Nephron (organoid): ENCODE data around the gene PTPN2.

Source experiments
- H3K27ac Mint-ChIP-seq, 3 experiments: 2 replicates each; pipeline ENCODE4 v1.8.0; 2020; ENCODE audit warnings: mixed read lengths in 3 of 3, mild to moderate bottlenecking in 2 of 3, moderate library complexity in 1 of 3
- H3K27me3 Mint-ChIP-seq: 2 replicates; pipeline ENCODE4 v1.8.0; 2021; ENCODE audit warnings: low read depth, mild to moderate bottlenecking, moderate library complexity, mixed read lengths
- H3K36me3 Mint-ChIP-seq: 2 replicates; pipeline ENCODE4 v1.8.0; 2020; ENCODE audit warnings: low read depth, mixed read lengths
- H3K4me1 Mint-ChIP-seq: 2 replicates; pipeline ENCODE4 v1.8.0; 2020; ENCODE audit warnings: mixed read lengths
- H3K4me3 Mint-ChIP-seq, 3 experiments: 2 replicates each; pipeline ENCODE4 v1.8.0; 2020; ENCODE audit warnings: mild to moderate bottlenecking in 3 of 3, mixed read lengths in 3 of 3, moderate library complexity in 2 of 3
- H3K9me3 Mint-ChIP-seq: 2 replicates; pipeline ENCODE4 v1.8.0; 2020; ENCODE audit warnings: mixed read lengths
- CTCF ChIP-seq, 3 experiments: fragments of 200-600 bp; sonication (generic); IDR thresholded peaks; one replicate each; pipeline ENCODE4 v1.5.0; 2021; ENCODE audit warnings: antibody characterized with exemption in 3 of 3; ENCODE audit not compliant: unreplicated experiment in 3 of 3

The PTPN2 gene

GRCh38 chr18:12883684-12884405 lies at the start of gene PTPN2:
Gene PTPN2, minus strand, starts transcription at chr18:12884237. Its CDS starts 96 bp downstream, at chr18:12884141.
- H3K4me3 Mint-ChIP-seq, result peak within 1 kb of the TSS; percentile 91 to 98 (median 92)
- peaks cover 40% of the 10 kb centered on the region for H3K4me1 Mint-ChIP-seq
- TF ChIP-seq CTCF (IDR thresholded peaks at IDR 0.05; ENCODE audit: unreplicated experiment in 3 of 3), result no peak
- peaks cover 6% of the 10 kb centered on the region for H3K9me3 Mint-ChIP-seq
- H3K27ac Mint-ChIP-seq, result peak within 1 kb of the TSS; percentile 97 to 99 (median 97)
- H3K27me3 Mint-ChIP-seq, result no peaks in the 10 kb centered on the region
- H3K36me3 Mint-ChIP-seq, result peaks cover 9% of the 10 kb centered on the region

- H3K9me3 Mint-ChIP-seq, result no peaks in the 10 kb centered on the region
- no peak overlapping the region for H3K4me3 Mint-ChIP-seq
- TF ChIP-seq CTCF (IDR thresholded peaks at IDR 0.05; ENCODE audit: unreplicated experiment in 3 of 3), result no peak
- H3K27ac Mint-ChIP-seq, result no peak overlapping the region
- peaks cover 5% of the 10 kb centered on the region for H3K4me1 Mint-ChIP-seq
- no peaks in the 10 kb centered on the region for H3K36me3 Mint-ChIP-seq
- peaks cover 3% of the 10 kb centered on the region for H3K27me3 Mint-ChIP-seq
These were observed 49.3 kb upstream of the PTPN2 start for GRCh38 chr18:12933327-12933726.

- Mint-ChIP-seq H3K4me3 (no peak overlapping the region), H3K4me1 (peaks cover 5% of the 10 kb centered on the region), H3K36me3 (no peaks in the 10 kb centered on the region), H3K9me3 (no peaks in the 10 kb centered on the region), H3K27me3 (no peaks in the 10 kb centered on the region), H3K27ac (no peak overlapping the region)
- no peak for TF ChIP-seq CTCF (IDR thresholded peaks at IDR 0.05; ENCODE audit: unreplicated experiment in 3 of 3)
These were observed 46.9 kb upstream of the PTPN2 start for GRCh38 chr18:12930908-12931307.

GRCh38 chr18:12930376-12930775 lies 46.3 kb upstream of the PTPN2 start:
- Mint-ChIP-seq H3K27ac (no peak overlapping the region), H3K4me1 (peaks cover 5% of the 10 kb centered on the region), H3K27me3 (no peaks in the 10 kb centered on the region), H3K4me3 (no peak overlapping the region), H3K9me3 (no peaks in the 10 kb centered on the region), H3K36me3 (no peaks in the 10 kb centered on the region)
- no peak for TF ChIP-seq CTCF (IDR thresholded peaks at IDR 0.05; ENCODE audit: unreplicated experiment in 3 of 3)

GRCh38 chr18:12929477-12930083 lies 45.5 kb upstream of the PTPN2 start:
- Mint-ChIP-seq H3K36me3 (no peaks in the 10 kb centered on the region), H3K9me3 (no peaks in the 10 kb centered on the region), H3K27me3 (no peaks in the 10 kb centered on the region), H3K27ac (no peak overlapping the region), H3K4me3 (no peak overlapping the region), H3K4me1 (peaks cover 11% of the 10 kb centered on the region)
- no peak for TF ChIP-seq CTCF (IDR thresholded peaks at IDR 0.05; ENCODE audit: unreplicated experiment in 3 of 3)

- H3K36me3 Mint-ChIP-seq, result no peaks in the 10 kb centered on the region
These were observed 44.6 kb upstream of the PTPN2 start for GRCh38 chr18:12928641-12929040.

More at GRCh38 chr18:12928641-12929040, 44.6 kb upstream of the PTPN2 start:
- H3K9me3 Mint-ChIP-seq, result no peaks in the 10 kb centered on the region
- no peaks in the 10 kb centered on the region for H3K27me3 Mint-ChIP-seq
- TF ChIP-seq CTCF (IDR thresholded peaks at IDR 0.05; ENCODE audit: unreplicated experiment in 3 of 3), result no peak
- no peak overlapping the region for H3K27ac Mint-ChIP-seq
- no peak overlapping the region for H3K4me3 Mint-ChIP-seq
- H3K4me1 Mint-ChIP-seq, result peaks cover 10% of the 10 kb centered on the region
